GM12801 (cell line): ENCODE results near the gene GEMIN7.

Experiments used
- CTCF ChIP-seq: IDR thresholded peaks from one replicate; pipeline ENCODE4 v1.5.1; 2011; ENCODE audit warnings: control low read depth; ENCODE audit not compliant: insufficient read length; ENCODE audit errors: extremely low read depth

Gene GEMIN7

GRCh38 chr19:45103508-45104319 lies 24.7 kb downstream of the GEMIN7 start:
- TF ChIP-seq CTCF, result no peak

- no peak for TF ChIP-seq CTCF
Measured at GRCh38 chr19:45104658-45105349, 25.7 kb downstream of the GEMIN7 start.

- no peak for TF ChIP-seq CTCF
Measured at GRCh38 chr19:45107621-45108150, 28.6 kb downstream of the GEMIN7 start.

GRCh38 chr19:45110851-45111266 lies 31.8 kb downstream of the GEMIN7 start:
- TF ChIP-seq CTCF, result no peak

- no peak for TF ChIP-seq CTCF
Measured at GRCh38 chr19:45112111-45112827, 33.2 kb downstream of the GEMIN7 start.

- TF ChIP-seq CTCF, result no peak
Measured at GRCh38 chr19:45113628-45114027, 34.6 kb downstream of the GEMIN7 start.

- TF ChIP-seq CTCF, result no peak
Measured at GRCh38 chr19:45114116-45114515, 35.1 kb downstream of the GEMIN7 start.
